ENCODE data around the gene EFEMP2. TPM values are rescaled to one million over a fixed set of nuclear protein-coding genes. Genes with fewer than 3 reads are reported as not detected.

The EFEMP2 gene
- total RNA-seq, 3 donors from 2014 or later = 34.5 to 75.0 (median 57.0) TPM

DNA sequence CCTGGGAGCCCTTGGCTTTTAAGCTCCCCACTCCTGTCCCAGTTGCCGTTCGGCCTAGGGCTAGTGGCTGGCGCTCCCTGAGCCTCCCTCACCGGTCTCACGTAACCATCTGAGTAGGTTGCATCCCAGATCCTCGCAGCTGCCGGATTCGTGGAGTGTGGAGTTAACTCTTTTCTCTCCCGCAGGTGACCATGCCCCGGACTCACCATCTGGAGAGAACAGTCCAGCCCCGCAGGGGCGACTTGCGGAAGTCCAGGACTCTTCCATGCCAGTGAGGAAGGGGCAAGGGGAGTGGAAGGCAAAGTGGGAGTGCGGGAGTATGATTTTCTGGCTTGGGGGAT lies 11.5 kb downstream of the EFEMP2 start:
- H3K9me3 ChIP-seq = no peaks in the 10 kb centered on the region
- intact Hi-C loops (cut with DNase I; ENCODE audit: low total_unique reads) = no loop called here
- H3K36me3 ChIP-seq = peaks cover 5% of the 10 kb centered on the region
- peaks cover 4 to 11% of the 10 kb centered on the region in 2 donors for H3K4me1 ChIP-seq
- peak overlapping the region; percentile 97 to 99 for H3K27ac ChIP-seq
- H3K27me3 ChIP-seq = no peaks in the 10 kb centered on the region
- no peak for DNase-seq (ENCODE audit: low spot score in 2 of 2)
- TF ChIP-seq, protein P1, sequence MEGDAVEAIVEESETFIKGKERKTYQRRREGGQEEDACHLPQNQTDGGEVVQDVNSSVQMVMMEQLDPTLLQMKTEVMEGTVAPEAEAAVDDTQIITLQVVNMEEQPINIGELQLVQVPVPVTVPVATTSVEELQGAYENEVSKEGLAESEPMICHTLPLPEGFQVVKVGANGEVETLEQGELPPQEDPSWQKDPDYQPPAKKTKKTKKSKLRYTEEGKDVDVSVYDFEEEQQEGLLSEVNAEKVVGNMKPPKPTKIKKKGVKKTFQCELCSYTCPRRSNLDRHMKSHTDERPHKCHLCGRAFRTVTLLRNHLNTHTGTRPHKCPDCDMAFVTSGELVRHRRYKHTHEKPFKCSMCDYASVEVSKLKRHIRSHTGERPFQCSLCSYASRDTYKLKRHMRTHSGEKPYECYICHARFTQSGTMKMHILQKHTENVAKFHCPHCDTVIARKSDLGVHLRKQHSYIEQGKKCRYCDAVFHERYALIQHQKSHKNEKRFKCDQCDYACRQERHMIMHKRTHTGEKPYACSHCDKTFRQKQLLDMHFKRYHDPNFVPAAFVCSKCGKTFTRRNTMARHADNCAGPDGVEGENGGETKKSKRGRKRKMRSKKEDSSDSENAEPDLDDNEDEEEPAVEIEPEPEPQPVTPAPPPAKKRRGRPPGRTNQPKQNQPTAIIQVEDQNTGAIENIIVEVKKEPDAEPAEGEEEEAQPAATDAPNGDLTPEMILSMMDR (IDR thresholded peaks at IDR 0.05) = no peak
- no peak for TF ChIP-seq POLR2A (IDR thresholded peaks at IDR 0.05)
- no peak for TF ChIP-seq POLR2AphosphoS5 (IDR thresholded peaks at IDR 0.05)
- H3K4me3 ChIP-seq = peak overlapping the region; percentile 85 to 100 (median 99)

DNA sequence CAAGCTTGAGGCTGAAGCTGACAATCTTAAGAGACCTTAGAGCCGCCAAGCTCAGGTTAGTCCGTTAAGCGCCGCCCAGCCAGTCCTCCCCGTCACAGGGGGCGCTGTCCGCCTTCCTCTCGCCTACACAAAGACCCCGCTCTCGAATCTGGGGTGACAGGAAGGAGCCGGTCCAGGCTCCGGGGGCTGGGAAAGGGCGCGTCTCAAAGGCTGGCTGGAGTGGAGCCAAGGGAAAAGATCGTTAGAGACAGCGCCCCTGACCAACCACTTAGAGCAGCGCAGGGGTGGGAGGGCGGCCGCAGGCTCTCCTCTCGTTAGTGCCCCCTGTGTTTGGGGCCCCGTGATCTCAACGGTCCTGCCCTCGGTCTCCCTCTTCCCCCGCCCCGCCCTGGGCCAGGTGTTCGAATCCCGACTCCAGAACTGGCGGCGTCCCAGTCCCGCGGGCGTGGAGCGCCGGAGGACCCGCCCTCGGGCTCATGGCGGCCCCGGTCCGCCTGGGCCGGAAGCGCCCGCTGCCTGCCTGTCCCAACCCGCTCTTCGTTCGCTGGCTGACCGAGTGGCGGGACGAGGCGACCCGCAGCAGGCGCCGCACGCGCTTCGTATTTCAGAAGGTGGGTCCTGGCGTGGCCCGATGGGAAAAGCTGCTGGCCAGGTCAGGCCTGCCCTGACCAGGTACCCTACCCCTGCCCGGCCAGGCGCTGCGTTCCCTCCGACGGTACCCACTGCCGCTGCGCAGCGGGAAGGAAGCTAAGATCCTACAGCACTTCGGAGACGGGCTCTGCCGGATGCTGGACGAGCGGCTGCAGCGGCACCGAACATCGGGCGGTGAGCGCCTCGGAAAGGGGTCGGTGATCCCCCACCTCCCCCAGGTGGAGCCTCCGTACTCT lies 12.1 kb downstream of the EFEMP2 start, which contains the start of gene MUS81:
Gene MUS81 (plus strand): TSS at position 156 of the 887 bp plus-strand sequence. CDS start 321 bp downstream, at position 477.
- peaks cover 5% of the 10 kb centered on the region for H3K36me3 ChIP-seq
- peak within 1 kb of the TSS; percentile 97 to 99 for H3K27ac ChIP-seq
- H3K9me3 ChIP-seq = no peaks in the 10 kb centered on the region
- peak within 1 kb of the TSS; percentile 85 to 100 (median 99) for H3K4me3 ChIP-seq
- no peaks in the 10 kb centered on the region for H3K27me3 ChIP-seq
- peak; percentile 32 for TF ChIP-seq POLR2A (IDR thresholded peaks at IDR 0.05)
- TF ChIP-seq, protein P1 (IDR thresholded peaks at IDR 0.05) = peak; percentile 54 to 90 (median 78)
- peak; percentile 56 to 91 (median 86) for TF ChIP-seq POLR2AphosphoS5 (IDR thresholded peaks at IDR 0.05)
- H3K4me1 ChIP-seq = peaks cover 5 to 16% of the 10 kb centered on the region in 2 donors
- intact Hi-C loops (cut with DNase I; ENCODE audit: low total_unique reads) = no loop called here
- peak; percentile 98 for DNase-seq (ENCODE audit: low spot score in 2 of 2)

DNA sequence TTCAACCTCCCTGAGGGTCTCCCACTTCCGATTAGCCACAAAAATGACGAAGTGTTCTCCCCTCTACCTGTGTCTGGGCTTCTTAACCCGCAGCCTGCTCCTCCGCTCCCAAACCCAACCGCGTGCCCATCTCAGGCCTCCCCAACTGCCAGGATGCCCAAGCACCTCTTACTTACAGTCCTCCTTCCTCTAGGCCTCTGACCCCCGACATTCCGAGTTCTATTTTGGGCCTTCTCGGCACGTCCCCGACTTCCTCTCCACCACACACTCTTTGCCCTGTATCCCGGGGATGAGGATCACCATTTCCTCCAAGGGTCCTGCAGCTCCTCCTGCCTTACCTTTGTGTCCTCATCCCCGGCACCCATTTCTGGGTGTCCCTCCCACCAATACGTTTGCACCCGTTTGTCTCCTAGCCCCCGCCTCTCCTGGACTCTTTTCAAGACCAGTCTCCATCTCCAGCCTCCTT lies 12.8 kb downstream of the EFEMP2 start:
- Histone ChIP-seq H3K9me3 (no peaks in the 10 kb centered on the region), H3K4me1 (peaks cover 7 to 16% of the 10 kb centered on the region in 2 donors)
- intact Hi-C loops (cut with DNase I; ENCODE audit: low total_unique reads) = no loop called here

DNA sequence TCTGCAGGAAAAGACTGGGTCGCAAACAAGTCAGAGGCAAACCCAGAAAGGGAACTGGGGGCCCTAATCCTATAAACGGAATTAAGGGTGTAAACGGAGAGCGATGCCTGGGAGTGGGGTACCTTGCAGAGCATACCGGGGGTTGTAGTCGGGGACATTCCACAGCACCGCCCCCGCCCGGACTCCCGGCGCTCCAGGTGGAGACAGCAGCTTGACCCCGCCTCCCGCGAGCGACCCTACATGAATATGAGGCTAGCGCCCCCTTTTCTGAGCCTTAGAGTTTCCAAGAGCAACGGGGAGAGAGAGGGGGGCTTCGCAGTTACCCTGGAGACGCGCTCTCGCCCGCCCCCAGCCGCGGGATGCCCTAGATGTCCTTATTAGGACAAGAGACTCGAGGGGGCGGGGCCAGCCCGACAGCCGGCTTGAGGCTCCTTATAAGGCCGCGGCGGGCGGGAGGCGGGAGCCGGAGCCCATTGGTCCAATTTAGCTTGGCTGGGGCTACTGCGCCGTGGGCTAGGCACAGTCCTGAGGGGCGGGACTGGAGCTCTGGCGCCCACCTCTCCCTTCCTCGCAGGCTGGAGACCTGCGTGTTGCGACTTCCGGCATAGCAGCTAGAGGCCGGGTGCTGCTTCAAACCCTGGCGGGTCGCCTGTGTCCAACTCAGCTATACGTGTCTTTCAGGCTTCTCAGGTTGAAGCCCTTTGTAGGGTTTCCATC lies 13.3 kb downstream of the EFEMP2 start:
- H3K27me3 ChIP-seq = no peaks in the 10 kb centered on the region
- TF ChIP-seq POLR2A (IDR thresholded peaks at IDR 0.05) = peak; percentile 92
- TF ChIP-seq, protein P1 (IDR thresholded peaks at IDR 0.05) = no peak
- TF ChIP-seq POLR2AphosphoS5 (IDR thresholded peaks at IDR 0.05) = peak; percentile 91 to 96 (median 91)
- intact Hi-C loops (cut with DNase I; ENCODE audit: low total_unique reads) = no loop called here
- H3K9me3 ChIP-seq = no peaks in the 10 kb centered on the region
- peak; percentile 97 to 100 for DNase-seq (ENCODE audit: low spot score in 2 of 2)
- peaks cover 5% of the 10 kb centered on the region for H3K36me3 ChIP-seq
- peak overlapping the region; percentile 97 to 99 for H3K27ac ChIP-seq
- H3K4me1 ChIP-seq = peaks cover 7 to 16% of the 10 kb centered on the region in 2 donors
- H3K4me3 ChIP-seq = peak overlapping the region; percentile 85 to 100 (median 99)

More for the DNA sequence above, 12.8 kb downstream of the EFEMP2 start:
- Histone ChIP-seq H3K27me3 (no peaks in the 10 kb centered on the region), H3K4me3 (peak overlapping the region; percentile 85 to 100 (median 99)), H3K27ac (peak overlapping the region; percentile 97 to 99), H3K36me3 (peaks cover 5% of the 10 kb centered on the region)
- TF ChIP-seq POLR2A (IDR thresholded peaks at IDR 0.05) = no peak
- TF ChIP-seq, protein P1 (IDR thresholded peaks at IDR 0.05) = no peak
- no peak for DNase-seq (ENCODE audit: low spot score in 2 of 2)
